H1 (cell line): ENCODE data around the gene ZMYM4. TPM values are rescaled to one million over a fixed set of nuclear protein-coding genes. Genes with fewer than 3 reads are reported as not detected.

ENCODE experiments used
- CTCF ChIA-PET: fragments of 300-600 bp; sonication (Branson Sonifier 250); formaldehyde crosslinking; loops from one replicate; lab custom pipeline; 2021; ENCODE audit not compliant: partially characterized antibody; lab: Charles Lee
- POLR2A ChIA-PET: fragments of 300-600 bp; sonication (Branson Sonifier 250); formaldehyde crosslinking; loops from one replicate; lab custom pipeline; 2021; ENCODE audit warnings: inconsistent platforms; ENCODE audit not compliant: partially characterized antibody; lab: Charles Lee
- DNase-seq, 2 experiments: peaks; one replicate each; pipeline versions ENCODE4 v3.0.0 to v3.0.0-alpha.2; 2010 to 2022; ENCODE audit warnings: low spot score in 2 of 2, low read depth in 1 of 2, mixed read lengths in 1 of 2
- FAIRE-seq: peaks from 2 replicates; lab custom pipeline; 2011; peaks lifted over from hg19 to GRCh38; lab: Jason Lieb, UNC
- H2AFZ ChIP-seq: 2 replicates; pipeline ENCODE4 v1.8.1; 2012; ENCODE audit warnings: low read length, inconsistent platforms
- H2AK5ac ChIP-seq: 2 replicates; pipeline ENCODE4 v1.6.1; 2013; ENCODE audit warnings: low read depth, low read length
- H2BK120ac ChIP-seq: replicated peaks from 2 replicates; pipeline ENCODE3; 2013; ENCODE audit warnings: low read depth, low read length, inconsistent platforms
- H2BK12ac ChIP-seq: 2 replicates; pipeline ENCODE4 v1.6.1; 2013; ENCODE audit warnings: low read depth, low read length
- H2BK15ac ChIP-seq: 2 replicates; pipeline ENCODE4 v1.6.1; 2013; ENCODE audit warnings: low read length
- H2BK20ac ChIP-seq: 2 replicates; pipeline ENCODE4 v1.6.1; 2013; ENCODE audit warnings: low read length
- H2BK5ac ChIP-seq: 2 replicates; pipeline ENCODE4 v1.6.1; 2013; ENCODE audit warnings: low read depth, low read length
- H3K14ac ChIP-seq: 2 replicates; pipeline ENCODE4 v1.6.1; 2013; ENCODE audit warnings: inconsistent platforms; ENCODE audit not compliant: insufficient read length
- H3K18ac ChIP-seq: 2 replicates; pipeline ENCODE4 v1.6.1; 2013; ENCODE audit warnings: low read length; ENCODE audit errors: extremely low read depth
- H3K23ac ChIP-seq: 2 replicates; pipeline ENCODE4 v1.6.1; 2013; ENCODE audit warnings: inconsistent platforms; ENCODE audit not compliant: insufficient read length
- H3K23me2 ChIP-seq: 2 replicates; pipeline ENCODE4 v1.6.1; 2013; ENCODE audit warnings: low read depth, low read length
- H3K27ac ChIP-seq: 2 replicates; pipeline ENCODE4 v1.6.1; 2011; ENCODE audit warnings: low read depth, low read length, inconsistent platforms
- H3K27me3 ChIP-seq, 4 experiments: replicated peaks in 1 of 4; 1 replicate in 1 of 4; 2 replicates in 3 of 4; pipeline versions ENCODE4 v1.6.1 to v1.8.1; 2011 to 2013; ENCODE audit warnings: low read length in 3 of 4, mild to moderate bottlenecking in 3 of 4, inconsistent platforms in 2 of 4, mixed read lengths in 2 of 4, moderate library complexity in 1 of 4; ENCODE audit not compliant: control insufficient read depth in 3 of 4, insufficient read depth in 3 of 4; ENCODE audit errors: extremely low read depth in 1 of 4
- H3K36me3 ChIP-seq, 4 experiments: 2 replicates each; pipeline versions ENCODE4 v1.6.1 to v1.8.1; 2011 to 2013; ENCODE audit warnings: mild to moderate bottlenecking in 4 of 4, low read length in 3 of 4, moderate library complexity in 2 of 4, control low read depth in 1 of 4, inconsistent platforms in 1 of 4; ENCODE audit not compliant: insufficient read depth in 4 of 4, control insufficient read depth in 2 of 4
- H3K4ac ChIP-seq: replicated peaks from 2 replicates; pipeline ENCODE3; 2013; ENCODE audit warnings: low read length, low read depth, mixed read lengths, inconsistent platforms; ENCODE audit not compliant: insufficient read length
- H3K4me1 ChIP-seq, 4 experiments: replicated peaks in 1 of 4; 1 replicate in 1 of 4; 2 replicates in 3 of 4; pipeline versions ENCODE4 v1.6.1 to v1.8.1; 2011 to 2013; ENCODE audit warnings: low read length in 3 of 4, inconsistent platforms in 2 of 4, mixed read lengths in 1 of 4; ENCODE audit not compliant: insufficient read depth in 4 of 4, control insufficient read depth in 3 of 4
- H3K4me2 ChIP-seq, 2 experiments: 2 replicates each; pipeline versions ENCODE4 v1.6.1 to v1.8.1; 2011 to 2013; ENCODE audit warnings: low read depth in 2 of 2, low read length in 2 of 2, control low read depth in 1 of 2, inconsistent platforms in 1 of 2, mild to moderate bottlenecking in 1 of 2; ENCODE audit not compliant: insufficient read depth in 1 of 2
- H3K4me3 ChIP-seq, 4 experiments: fragments of 200-600, 300-600 bp in 1 of 4; sonication (generic), shearing (Covaris generic), sonication (Bioruptor Twin) in 1 of 4; 2 replicates each; pipeline versions ENCODE4 v1.5.1 to v1.8.1; 2011 to 2016; ENCODE audit warnings: low read length in 4 of 4, low read depth in 3 of 4, control low read depth in 2 of 4, inconsistent platforms in 2 of 4, mild to moderate bottlenecking in 2 of 4, mixed read lengths in 1 of 4, moderate library complexity in 1 of 4; ENCODE audit not compliant: insufficient read depth in 2 of 4; ENCODE audit errors: extremely low read depth in 1 of 4
- H3K56ac ChIP-seq: replicated peaks from 2 replicates; pipeline ENCODE3; 2013; ENCODE audit warnings: low read depth, mild to moderate bottlenecking, mixed read lengths, low read length, inconsistent platforms; ENCODE audit not compliant: insufficient read length
- H3K79me1 ChIP-seq: 2 replicates; pipeline ENCODE4 v1.6.1; 2013; ENCODE audit warnings: low read depth, low read length, control low read depth
- H3K79me2 ChIP-seq, 2 experiments: 2 replicates each; pipeline versions ENCODE4 v1.6.1 to v1.8.1; 2012 to 2013; ENCODE audit warnings: low read length in 2 of 2, mild to moderate bottlenecking in 2 of 2, inconsistent platforms in 1 of 2; ENCODE audit not compliant: insufficient read depth in 2 of 2, control insufficient read depth in 1 of 2
- H3K9ac ChIP-seq, 4 experiments: replicated peaks in 1 of 4; 1 replicate in 1 of 4; 2 replicates in 3 of 4; pipeline versions ENCODE4 v1.6.1 to v1.8.1; 2011 to 2013; ENCODE audit warnings: low read depth in 3 of 4, low read length in 3 of 4, control low read depth in 2 of 4, mild to moderate bottlenecking in 2 of 4, moderate library complexity in 2 of 4, inconsistent platforms in 1 of 4; ENCODE audit errors: extremely low read depth in 1 of 4
- H3K9me3 ChIP-seq, 2 experiments: 2 replicates each; pipeline versions ENCODE4 v1.6.1 to v1.8.1; 2012 to 2013; ENCODE audit warnings: mild to moderate bottlenecking in 2 of 2, moderate library complexity in 2 of 2, control low read depth in 1 of 2, inconsistent platforms in 1 of 2, low read depth in 1 of 2, low read length in 1 of 2, mixed read lengths in 1 of 2; ENCODE audit not compliant: insufficient read depth in 2 of 2
- H4K20me1 ChIP-seq, 2 experiments: replicated peaks in 1 of 2; 2 replicates each; pipeline versions ENCODE3 to v1.8.1; 2011 to 2013; ENCODE audit warnings: inconsistent platforms in 2 of 2, low read length in 2 of 2, mild to moderate bottlenecking in 1 of 2; ENCODE audit not compliant: insufficient read depth in 2 of 2, control insufficient read depth in 1 of 2
- H4K5ac ChIP-seq: 2 replicates; pipeline ENCODE4 v1.6.1; 2013; ENCODE audit warnings: low read length, low read depth, mixed read lengths, inconsistent platforms; ENCODE audit not compliant: insufficient read length
- H4K8ac ChIP-seq: 2 replicates; pipeline ENCODE4 v1.8.0; 2013; ENCODE audit warnings: mild to moderate bottlenecking, moderate library complexity, low read length, inconsistent platforms; ENCODE audit not compliant: insufficient read depth; ENCODE audit errors: extremely low read depth
- H4K91ac ChIP-seq: replicated peaks from 2 replicates; pipeline ENCODE3; 2013; ENCODE audit warnings: low read length, mixed read lengths, inconsistent platforms; ENCODE audit not compliant: insufficient read length
- SIRT6 ChIP-seq: IDR thresholded peaks from one replicate; pipeline ENCODE4 v1.7.1; 2012; ENCODE audit warnings: low read length, inconsistent platforms
- WGBS, 2 experiments: shearing (Covaris generic) in 1 of 2; methylation state at CpG; one replicate each; pipeline versions ENCODE4 v1.1.6 to v1.1.7; 2013 to 2015; ENCODE audit warnings: low lambda C conversion rate in 2 of 2, mixed read lengths in 2 of 2, inconsistent platforms in 1 of 2, low coverage in 1 of 2, missing lambda C conversion rate in 1 of 2; ENCODE audit not compliant: insufficient replicate concordance in 2 of 2, insufficient coverage in 1 of 2, insufficient read length in 1 of 2; ENCODE audit errors: extremely low coverage in 1 of 2, missing lambda C conversion rate in 1 of 2; 5-methylcytosine and 5-hydroxymethylcytosine counted together
- polyA plus RNA-seq, 7 experiments: library from polyadenylated mRNA; depleted of rRNA in 3 of 7; stranded (reverse) in 5 of 7; unstranded in 2 of 7; fragments of >200 nt in 5 of 7; fragments of 200-250 nt in 2 of 7; gene quantifications; 1 replicate in 5 of 7; 2 replicates in 1 of 7; 4 replicates in 1 of 7; pipeline versions ENCODE4 v1.2.1 to v1.2.3, GENCODE V29; 2011 to 2013; ENCODE audit warnings: missing spikeins in 2 of 7, mixed read lengths in 2 of 7
- total RNA-seq: library from RNA; stranded (reverse); fragmentation: NEBNext Ultra II Directional; extraction: Animal tissue kit (Norgen Biotek cat#: 25700); gene quantifications from 2 replicates; pipeline ENCODE4 v1.2.1, GENCODE V29; 2021

ZMYM4 gene
- total and polyA plus RNA-seq, 2 of the 8 experiments (the other 6 are each of a cell fraction or from before 2014, with no cell fraction given), result 16.7 to 81.3 TPM

GRCh38 chr1:35297886-35298285 lies 29.4 kb downstream of the ZMYM4 start:
- Histone ChIP-seq H3K4me2 (no peak overlapping the region), H3K18ac (no peak overlapping the region), H4K8ac (no peak overlapping the region), H2BK5ac (no peak overlapping the region), H2BK15ac (no peak overlapping the region), H2AFZ (no peak overlapping the region), H3K27me3 (no peaks in the 10 kb centered on the region), H4K20me1 (peaks cover 2 to 5% of the 10 kb centered on the region in 2 experiments), H3K4me1 (peaks cover 0 to 4% (median 0%) of the 10 kb centered on the region in 4 experiments; a peak in 1 of 7 replicates), H2BK12ac (no peak overlapping the region), H2BK120ac (no peak overlapping the region), H3K56ac (no peak overlapping the region), H3K14ac (no peak overlapping the region), H3K9ac (no peak overlapping the region), H3K4ac (no peak overlapping the region), H3K36me3 (peaks cover 0 to 12% (median 2%) of the 10 kb centered on the region in 4 experiments; a peak in 2 of 8 replicates), H4K91ac (no peak overlapping the region), H3K4me3 (no peak overlapping the region), H3K23ac (no peak overlapping the region), H3K23me2 (no peaks in the 10 kb centered on the region), H3K9me3 (no peaks in the 10 kb centered on the region), H2BK20ac (no peak overlapping the region), H3K27ac (no peak overlapping the region), H3K79me2 (peaks cover 0 to 54% of the 10 kb centered on the region in 2 experiments; a peak in 2 of 4 replicates), H2AK5ac (no peak overlapping the region), H3K79me1 (no peaks in the 10 kb centered on the region; the same call in 1 of the 2 replicates), H4K5ac (no peak overlapping the region)
- no peak for DNase-seq
- 95% methylated on average over 2 of the region's 2 CpGs; no CpG with 5 or more reads in 1 of the 2 experiments for WGBS, 2 experiments
- CTCF ChIA-PET, result interaction anchor here (0.6 to 1.5 kb wide), 8 partner anchors 9 to 1564 kb away, joined by 3 to 7 read pairs (median 3); no protein-coding TSS in a partner anchor
- POLR2A ChIA-PET, result interaction anchor here (0.9 to 2.8 kb wide), 4 partner anchors 108 to 123 kb away, joined by 3 to 12 read pairs (median 4); no protein-coding TSS in a partner anchor
- FAIRE-seq, result no peak
- TF ChIP-seq SIRT6, result no peak
